ENCODE measurements around the gene MANF.

DNA sequence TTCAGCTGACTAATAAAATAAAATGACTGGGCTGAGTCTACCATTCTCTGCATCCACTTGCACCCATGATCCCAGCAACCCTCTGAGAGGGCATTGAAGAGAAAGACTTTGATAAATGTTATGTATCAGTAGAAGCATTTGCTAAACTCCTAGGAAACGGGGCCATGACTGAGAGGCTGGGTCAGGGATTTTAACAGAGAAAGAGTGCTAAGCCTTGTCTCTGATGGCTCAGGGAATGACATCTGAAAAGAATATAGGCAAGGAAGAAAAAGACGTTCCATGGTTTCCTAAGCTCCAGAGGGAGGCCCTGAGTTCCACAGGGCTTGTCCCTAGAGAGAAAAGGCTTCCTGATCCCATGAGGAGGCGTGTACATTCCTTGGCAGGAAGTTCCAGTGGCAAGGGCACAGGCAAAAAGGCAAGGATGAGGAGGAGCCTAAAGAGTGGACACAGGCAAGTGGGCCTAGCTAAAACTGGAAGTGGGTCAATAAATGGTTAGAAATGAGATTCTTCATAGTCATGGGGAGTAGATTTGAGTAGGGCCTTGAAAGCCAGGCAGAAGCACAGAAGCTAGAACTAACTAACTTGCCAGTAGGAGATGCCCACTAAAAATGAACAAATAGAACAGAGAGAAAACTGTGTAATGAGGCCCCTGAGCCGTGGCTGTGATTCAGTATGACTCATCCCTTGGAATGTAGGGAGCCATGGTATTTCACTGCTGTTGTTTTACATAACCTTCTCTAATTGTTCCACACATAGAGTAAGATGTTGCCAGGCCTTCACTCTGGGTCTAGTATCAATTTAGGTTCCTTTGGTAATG is 44.9 kb upstream of the MANF start:
- TF ChIP-seq, protein P1, sequence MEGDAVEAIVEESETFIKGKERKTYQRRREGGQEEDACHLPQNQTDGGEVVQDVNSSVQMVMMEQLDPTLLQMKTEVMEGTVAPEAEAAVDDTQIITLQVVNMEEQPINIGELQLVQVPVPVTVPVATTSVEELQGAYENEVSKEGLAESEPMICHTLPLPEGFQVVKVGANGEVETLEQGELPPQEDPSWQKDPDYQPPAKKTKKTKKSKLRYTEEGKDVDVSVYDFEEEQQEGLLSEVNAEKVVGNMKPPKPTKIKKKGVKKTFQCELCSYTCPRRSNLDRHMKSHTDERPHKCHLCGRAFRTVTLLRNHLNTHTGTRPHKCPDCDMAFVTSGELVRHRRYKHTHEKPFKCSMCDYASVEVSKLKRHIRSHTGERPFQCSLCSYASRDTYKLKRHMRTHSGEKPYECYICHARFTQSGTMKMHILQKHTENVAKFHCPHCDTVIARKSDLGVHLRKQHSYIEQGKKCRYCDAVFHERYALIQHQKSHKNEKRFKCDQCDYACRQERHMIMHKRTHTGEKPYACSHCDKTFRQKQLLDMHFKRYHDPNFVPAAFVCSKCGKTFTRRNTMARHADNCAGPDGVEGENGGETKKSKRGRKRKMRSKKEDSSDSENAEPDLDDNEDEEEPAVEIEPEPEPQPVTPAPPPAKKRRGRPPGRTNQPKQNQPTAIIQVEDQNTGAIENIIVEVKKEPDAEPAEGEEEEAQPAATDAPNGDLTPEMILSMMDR (IDR thresholded peaks at IDR 0.05; ENCODE audit: insufficient read depth, low read length, poor library complexity, severe bottlenecking): no peak
- no peak for TF ChIP-seq EZH2phosphoT487 (conservative IDR thresholded peaks at IDR 0.05; ENCODE audit: low read length)

All from SU-DHL-6 (cell line).